Myocyte (in vitro differentiated cells): ENCODE data around the gene PGBD5. TPM values are rescaled to one million over a fixed set of nuclear protein-coding genes. Genes with fewer than 3 reads are reported as not detected.

Source experiments
- DNase-seq: peaks from one replicate; pipeline ENCODE4 v3.0.0-alpha.2; 2012; ENCODE audit warnings: low read depth
- total RNA-seq: library from RNA; depleted of rRNA; stranded (reverse); fragments of >200 nt; gene quantifications from 2 replicates; pipeline ENCODE4 v1.2.3, GENCODE V29; 2014

Gene PGBD5
- total RNA-seq, 1 donor from 2014 or later: 26.9 TPM

DNA sequence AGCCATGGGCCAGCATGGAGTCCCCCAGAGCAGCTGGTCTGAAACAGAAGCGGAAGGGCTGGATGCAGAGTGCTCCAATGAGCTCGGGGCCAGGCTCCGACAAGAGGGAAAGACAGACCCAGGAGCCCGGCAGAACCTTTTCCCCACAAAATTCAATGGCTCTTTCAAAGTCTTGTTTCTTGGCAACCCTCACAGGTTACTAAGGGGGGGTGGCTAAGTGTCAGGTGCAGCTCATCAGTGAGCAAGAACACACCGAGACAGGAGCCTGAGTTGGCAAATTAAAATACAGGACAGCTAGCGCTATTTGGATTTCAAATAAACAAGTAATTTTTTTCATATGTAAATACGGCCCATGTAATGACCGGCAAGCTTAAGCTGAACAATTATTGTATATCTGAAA lies 27.3 kb downstream of the PGBD5 start:
- no peak for DNase-seq

DNA sequence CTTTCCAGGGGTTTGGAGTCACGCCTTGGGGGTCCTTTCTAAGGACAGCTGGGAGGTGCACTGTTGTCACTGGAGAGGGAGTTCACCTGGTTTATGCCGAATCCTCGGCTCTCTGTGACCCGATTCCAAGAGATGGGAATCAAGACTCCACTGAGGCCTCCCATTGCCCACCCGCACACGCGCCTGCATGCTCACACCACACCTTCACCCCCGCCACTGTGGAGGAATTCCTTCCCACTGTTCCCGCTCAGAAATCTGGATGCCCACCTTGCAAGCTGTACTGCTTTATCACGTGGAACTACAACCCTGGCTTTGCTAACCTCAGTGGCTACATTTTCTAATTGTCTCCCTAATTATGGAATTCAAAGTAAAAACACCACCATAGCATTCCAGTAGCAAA lies 29.2 kb downstream of the PGBD5 start:
- no peak for DNase-seq

DNA sequence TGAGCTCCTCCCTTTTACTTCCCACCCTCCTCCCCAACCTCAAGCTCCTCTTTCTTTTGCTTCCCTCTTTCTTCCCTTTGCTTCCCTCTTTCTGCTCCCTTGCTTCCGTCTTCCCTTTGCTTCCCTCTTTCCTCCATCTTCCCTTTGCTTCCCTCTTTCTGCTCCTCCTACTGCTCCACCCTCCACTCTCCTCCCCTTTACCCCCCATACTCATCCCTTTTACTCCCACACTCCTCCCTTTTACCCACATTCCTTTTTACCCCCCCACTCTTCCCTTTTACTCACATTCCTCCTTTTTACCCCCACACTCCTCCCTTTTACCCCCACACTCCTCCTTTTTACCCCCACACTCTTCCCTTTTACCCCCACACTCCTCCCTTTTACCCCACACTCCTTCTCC lies 30.2 kb downstream of the PGBD5 start:
- no peak for DNase-seq

DNA sequence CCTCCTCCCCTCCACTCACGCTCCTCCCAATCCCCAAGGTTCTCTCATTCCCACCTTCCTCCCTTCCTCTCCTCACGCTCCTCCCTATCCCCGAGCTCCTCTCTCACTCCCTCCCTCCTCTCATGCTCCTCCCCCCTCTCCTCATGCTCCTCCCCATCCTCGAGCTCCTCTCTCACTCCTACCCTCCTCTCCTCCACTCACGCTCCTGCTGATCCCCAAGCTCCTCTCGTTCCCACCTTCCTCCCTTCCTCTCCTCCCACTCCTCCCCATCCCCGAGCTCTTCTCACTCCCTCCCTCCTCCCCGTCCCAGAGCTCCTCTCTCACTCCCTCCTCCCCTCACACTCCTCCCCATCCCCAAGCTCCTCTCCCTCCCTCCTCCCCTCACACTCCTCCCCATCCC lies 31.4 kb downstream of the PGBD5 start:
- no peak for DNase-seq

DNA sequence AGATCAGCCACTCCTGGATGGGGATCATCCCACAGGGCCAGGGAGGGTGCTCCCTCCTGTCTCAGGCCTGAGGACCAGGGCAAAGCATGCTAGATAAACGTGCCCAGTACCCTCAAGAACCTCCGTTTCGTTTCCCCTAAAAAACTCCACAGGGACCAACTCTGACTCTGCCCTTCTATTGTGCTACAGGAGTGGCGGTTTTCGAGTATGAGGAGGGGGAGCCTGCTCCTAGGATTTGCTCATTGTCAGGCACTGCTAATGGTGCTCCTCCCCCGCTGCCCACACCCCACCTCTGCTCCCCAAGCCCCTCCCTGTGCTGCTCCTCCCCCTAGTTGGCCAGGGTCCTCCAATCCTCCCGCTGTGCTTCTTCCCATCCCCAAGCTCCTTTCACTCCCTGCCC lies 32.0 kb downstream of the PGBD5 start:
- DNase-seq: no peak

DNA sequence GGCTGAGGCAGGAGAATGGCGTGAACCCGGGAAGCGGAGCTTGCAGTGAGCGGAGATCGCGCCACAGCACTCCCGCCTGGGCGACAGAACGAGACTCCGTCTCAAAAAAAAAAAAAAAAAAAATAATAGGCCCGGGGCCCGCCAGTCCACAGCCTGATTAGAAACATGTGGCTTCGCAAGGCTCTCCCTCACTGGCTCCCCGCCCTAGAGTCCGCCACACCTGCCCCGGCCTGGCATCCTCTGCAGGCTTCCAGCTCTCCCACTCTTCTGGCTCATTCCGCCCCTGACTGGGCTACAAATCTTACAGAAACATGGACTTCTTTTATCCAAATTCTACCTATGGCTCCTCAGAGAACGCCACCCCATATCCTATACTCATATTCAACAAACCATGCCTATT lies 32.4 kb downstream of the PGBD5 start:
- no peak for DNase-seq

DNA sequence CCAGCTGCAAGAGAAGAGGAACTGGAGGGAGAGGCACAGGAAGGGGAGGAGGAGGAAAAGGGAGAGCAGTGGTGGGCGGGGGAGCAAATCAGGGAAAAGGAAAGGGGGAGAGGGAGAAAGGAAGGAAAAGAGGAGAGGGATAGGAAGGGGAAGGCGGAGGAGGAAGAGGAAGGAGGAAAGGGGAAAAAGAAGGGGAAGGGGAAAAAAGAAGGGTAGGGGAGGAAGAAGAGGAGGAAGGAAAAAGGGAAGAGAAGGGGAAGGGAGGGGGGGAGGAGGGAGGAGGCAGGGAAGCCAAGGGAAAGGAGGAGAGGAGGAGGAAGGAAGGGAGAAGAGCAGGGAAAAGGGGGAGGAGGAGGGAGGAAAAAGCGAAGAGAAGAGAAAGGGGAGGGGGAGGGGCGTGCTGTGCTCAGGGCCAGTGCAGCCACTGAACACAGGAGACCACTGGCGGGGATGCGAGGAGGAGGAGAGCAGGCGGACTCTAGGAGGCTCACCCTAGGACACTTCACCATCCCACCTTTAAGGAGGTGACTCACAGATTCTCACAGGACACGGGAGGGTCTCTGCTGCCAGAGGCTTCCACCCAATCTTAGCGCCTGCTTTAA lies 33.1 kb downstream of the PGBD5 start:
- DNase-seq: no peak

DNA sequence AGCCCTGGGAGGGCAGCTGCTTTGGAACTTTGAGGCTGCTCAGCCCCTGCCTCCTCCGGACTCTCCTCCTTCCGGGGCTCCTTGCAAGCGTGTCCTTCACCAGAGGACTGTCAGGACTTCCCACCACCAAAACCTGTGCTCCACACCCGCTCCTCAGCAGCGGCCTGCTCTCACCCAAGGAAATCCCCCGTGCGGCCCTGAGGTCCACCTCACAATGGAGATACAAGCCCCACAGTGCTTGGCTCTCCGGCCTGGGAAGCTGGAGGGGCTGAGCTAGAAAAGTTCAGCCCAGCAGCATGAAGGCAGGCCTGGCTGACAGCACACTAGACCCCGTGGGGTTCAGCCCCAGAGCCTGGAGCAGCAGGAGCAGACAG lies 33.6 kb downstream of the PGBD5 start:
- DNase-seq: no peak

DNA sequence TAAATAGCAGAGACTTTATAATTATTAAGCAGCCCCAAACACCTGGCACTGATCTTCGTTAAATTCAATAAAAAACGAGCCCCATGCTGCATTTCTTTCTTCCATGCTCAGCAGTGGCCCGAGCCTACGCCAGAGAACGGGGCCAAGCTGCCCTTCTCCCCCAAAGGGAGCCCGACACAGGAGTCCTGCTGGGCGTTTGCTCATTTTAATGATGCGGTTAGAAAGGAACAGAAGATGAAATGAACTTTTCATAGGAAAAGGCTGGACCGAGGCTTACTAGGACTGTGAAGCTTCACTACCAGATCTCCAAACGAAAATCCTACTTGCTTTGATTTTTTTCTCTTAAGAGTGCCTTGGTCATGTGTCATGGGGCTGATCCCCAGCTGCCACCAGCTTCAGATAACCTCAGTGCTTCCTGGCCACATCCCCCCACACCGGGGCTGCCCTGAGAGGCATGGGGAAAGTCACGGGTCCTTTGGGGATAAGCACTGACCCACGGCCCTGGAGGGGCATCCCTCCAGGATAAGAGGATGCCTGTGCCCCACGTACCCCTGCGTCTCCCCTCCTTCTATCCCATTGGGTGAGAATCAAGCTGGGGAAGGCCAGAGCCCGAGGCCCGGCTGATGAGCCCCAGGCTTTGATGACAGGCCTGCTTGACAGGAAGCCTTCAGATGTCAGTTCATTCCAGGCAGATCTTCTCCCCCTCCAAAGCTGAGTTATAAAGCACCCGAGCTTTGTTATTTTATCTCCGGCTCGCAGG lies 34.2 kb downstream of the PGBD5 start:
- DNase-seq: peak; percentile 32

DNA sequence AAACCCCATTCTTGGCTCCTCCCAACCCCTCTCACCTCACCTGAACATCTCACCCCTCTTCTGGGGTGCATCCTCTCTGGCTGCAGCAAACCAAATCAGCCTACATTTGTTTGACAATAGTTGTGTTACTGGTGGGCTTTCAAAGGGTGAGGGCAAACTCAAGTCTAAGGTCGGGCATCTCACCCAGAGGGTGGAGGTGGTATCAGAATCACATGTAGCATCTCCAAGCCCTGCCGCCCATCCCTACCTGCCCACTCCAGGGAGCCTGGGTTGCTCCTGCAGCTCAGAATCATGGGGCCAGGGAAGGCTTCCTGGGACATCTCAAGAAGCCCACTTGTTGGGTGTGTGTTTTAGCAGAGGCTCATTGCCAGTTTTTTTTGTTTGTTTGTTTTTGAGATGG lies 35.8 kb downstream of the PGBD5 start:
- no peak for DNase-seq

DNA sequence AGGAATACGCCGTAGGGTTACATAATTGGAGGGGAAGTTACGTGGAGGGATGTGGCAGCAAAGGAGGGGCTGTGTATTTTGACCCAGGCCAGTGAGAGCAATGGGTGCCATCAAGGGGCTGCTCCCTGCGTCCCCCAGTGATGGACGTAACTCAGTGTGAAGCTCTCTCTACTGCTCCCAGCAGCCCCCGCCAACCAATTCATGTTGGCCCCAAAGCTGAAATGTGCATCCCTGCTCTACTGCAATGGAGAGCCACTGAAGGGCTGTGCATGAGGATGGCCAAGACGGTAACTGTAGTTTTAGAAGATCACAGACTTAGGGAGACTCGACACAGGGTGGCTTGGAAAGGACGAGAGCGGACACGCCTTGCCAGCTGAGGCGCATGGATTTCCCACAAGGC lies 38.3 kb downstream of the PGBD5 start:
- DNase-seq: no peak

DNA sequence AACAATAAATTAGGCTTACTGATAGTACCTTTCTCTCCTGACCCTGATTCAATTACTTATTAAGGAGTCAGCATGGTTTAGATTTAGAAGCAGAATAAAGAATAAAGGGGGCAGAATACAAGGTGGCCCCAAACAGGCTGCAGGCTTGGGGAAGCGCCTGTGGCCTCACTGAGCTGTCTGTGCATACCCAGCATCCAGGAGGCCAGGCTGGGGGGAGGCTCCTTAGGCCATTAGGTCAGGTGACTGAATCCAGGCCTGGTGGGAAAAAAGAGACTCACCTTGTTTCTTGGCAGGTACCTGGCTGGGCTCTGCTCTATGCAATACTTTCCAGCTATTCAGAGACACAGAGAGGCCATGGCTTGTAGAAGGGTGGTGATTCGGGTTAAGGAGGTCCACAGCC lies 38.8 kb downstream of the PGBD5 start:
- no peak for DNase-seq

DNA sequence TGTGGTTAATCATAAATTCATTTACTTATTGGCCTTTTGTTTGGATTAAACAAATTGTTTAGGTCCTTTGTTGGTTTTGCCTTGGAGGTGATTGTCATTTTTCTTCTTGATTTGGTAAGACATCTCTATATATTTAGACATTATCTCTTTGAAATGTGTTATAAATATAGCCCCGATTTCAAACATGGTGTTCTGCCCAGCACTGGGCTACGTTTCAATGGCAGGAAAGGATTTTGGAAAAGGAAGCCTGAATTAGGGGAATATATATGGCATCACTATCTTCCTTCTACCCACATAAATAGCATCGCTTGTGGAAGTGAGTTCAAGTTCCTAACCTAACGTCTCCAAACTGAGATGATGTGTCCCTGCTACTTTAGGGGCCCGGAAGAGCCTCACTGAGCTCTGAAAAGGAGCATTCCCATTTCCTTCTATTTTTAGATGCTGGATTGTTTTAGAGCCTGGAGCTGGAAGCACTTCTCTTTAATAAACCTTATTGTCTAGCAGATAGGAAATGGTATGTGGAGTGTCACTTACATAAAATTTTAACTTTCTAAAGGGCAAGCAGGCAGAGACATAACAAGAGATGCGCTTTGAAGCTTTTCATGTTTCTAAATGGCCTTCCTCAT lies 39.4 kb downstream of the PGBD5 start:
- DNase-seq: no peak

DNA sequence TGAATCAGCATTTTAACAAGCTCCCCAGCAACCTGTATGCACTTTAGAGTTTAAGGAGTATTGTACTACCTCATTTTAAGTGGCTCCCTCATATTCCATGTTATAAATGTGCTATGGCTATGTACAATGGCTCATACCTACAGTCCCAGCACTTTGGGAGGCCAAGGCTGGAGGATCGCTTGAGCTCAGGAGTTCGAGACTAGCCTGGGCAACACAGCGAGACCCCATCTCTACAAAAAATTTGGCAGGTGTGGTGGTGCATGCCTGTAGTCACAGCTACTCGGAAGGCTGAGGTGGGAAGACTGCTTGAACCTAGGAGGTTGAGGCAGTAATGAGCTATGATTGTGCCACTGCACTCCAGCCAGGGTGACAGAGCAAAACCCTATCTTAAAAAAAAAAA lies 40.2 kb downstream of the PGBD5 start:
- no peak for DNase-seq

DNA sequence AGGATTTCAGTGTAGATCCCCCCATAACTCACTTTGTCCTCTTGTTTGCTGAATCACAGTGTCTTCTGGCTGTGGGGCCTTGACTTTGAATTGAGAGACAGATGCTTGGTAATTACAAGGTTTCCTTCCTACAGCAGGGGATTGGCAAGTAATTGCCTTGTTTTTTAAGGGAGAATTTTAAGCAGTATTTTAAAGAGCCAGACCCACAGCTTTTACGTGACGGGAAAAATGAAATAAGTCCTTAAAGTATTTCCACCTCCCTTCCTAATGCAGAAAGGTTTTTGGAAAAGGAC lies 41.0 kb downstream of the PGBD5 start:
- no peak for DNase-seq

DNA sequence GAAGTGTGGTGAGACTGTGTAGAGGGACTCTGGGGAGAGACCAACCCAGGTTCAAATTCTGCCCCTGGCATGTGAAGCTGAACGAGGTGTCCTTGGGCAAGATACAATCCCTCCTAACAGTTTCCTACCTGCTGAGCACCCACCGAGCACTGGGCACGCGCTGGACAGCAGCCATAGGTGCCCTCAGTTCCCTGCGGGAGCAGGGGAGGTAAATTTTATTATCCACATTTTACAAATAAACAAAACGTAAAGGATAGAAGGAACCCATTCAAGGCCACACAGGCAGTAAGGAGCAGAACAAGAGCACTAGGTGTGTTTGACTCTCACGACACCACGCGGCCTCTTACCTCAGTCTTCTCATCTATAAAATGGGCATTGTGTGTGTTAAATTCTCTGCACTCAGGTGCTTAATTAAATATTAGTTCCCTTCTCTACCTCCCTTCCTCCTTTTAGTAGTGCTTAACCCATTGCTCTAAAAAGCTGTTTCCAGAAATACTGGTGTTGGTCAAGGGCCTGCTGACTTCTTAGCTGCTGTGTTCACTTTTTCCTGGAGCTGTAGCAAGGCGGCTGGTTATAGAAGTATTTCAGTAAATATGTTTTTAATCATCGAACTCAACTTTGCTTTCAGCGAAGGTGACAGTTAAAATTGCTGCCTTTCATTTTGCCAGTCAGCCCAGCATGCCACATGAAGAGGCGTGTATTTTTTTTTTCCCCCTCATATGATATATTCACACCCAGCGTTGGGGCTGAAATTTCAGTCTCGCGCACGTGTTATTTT lies 41.6 kb downstream of the PGBD5 start:
- DNase-seq: no peak

DNA sequence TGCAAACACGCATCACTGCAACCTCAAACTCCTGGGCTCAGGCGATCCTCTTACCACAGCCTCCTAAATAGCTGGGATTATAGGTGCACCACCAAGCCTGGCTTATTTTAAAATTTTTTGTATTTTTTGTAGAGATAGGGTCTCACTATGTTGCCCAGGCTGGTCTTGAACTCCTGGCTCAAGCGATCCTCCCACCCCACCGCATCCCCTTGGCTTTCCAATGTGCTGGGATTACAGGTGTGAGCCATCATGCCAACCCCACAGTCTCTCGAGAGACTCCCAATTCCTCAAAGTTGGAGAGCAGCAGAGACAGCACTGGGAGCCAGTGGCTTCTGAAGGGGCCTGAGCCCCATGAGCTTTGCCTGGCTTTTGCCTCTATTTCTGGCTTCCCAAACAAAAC lies 42.7 kb downstream of the PGBD5 start:
- DNase-seq: no peak

DNA sequence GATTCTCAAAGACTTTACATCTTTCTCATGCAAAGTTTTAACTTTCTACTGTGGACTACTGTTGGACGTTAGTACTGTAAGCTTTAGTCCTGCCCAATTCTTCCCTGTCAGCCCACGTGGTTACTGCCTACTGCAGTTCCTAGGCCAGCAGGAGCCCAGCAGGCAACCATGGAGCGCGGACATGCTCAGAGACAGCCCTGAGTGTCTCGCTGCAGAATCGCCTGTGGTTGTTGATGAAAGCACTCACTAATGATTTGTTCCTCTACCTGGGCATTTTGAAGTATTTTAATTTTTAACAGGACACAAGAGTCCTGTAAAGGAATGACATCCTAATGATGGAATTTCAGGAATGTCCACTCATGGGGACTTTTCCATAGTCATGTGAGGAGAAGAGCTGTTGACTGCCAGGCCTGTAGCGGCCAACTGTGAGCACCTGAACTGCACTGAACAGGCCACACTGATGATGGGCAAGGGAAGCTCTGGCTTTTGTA lies 44.1 kb downstream of the PGBD5 start:
- no peak for DNase-seq

DNA sequence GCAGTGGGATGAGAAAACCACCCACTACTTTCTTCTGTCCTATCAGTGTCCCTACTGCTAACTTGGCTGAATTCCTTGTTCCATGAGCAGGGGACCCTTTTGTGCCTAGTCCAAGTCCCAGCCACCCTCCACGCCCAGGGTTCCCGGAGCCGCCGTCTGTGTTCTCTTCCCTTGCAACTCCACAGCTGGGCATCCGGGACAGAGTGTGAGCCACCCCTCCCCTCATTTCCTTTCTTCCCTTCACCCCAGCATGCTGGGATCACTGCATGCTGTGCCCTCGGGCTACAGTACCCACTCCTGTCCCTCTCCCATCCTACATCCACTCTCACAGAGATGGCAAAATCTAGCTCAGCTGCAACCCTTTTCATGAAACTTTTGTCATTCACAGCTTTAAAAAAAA lies 44.5 kb downstream of the PGBD5 start:
- DNase-seq: no peak

DNA sequence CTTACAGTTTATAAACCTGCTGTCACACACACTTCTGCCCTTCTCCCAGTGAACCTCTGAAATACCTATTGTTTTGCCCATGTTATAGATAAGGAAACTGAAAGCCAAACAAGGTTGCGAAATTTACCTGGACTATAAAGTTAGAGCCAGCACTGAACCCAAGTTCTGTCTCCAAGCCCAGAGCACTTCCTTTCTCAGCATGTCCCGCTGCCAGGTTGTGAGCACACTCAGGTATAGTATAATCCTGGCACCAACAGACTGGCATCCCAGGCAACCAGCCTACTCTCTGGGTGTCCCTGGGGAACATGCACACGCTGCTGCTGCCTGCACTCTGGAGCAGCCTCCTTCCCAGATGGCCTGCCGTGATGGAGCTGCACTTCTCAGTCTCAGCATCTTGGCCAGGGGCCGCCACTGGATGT lies 45.1 kb downstream of the PGBD5 start:
- no peak for DNase-seq

DNA sequence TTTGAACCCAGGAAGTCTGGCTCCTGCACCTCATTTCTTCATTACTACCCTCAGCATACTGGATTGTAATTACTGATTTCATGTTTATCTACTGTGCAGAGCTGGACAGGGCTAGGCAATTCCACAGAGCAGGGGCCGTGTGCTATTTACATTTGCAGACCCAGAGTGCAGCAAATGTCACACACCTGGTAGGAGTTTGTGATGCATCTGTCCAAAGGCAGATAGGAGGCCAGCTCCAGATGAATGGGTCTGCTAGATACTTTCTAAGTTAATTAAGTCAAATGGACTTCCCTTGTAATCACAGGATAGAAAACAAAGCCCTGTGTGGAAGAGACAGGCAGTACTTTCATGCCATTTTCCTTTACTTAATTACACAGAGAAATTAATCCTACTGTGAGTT lies 46.2 kb downstream of the PGBD5 start:
- no peak for DNase-seq

DNA sequence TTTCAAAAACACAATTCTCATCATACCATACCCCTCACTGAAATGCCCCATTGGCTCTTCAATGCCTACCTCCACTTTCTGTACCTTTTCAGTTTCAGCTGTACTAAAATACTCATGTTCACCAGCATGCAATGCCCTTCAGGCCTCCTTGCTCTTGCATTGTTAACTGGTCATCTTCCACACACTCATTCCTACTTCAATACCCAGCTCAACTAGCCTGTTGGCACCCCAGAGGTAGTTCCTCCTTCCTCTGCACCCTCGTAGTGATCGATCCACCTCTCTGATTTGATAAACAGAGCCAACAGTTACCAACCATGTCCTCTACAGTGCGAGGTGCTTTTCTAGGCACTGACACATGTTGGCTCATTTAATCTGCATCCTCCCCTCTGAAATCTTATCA lies 46.7 kb downstream of the PGBD5 start:
- DNase-seq: no peak
